Panc1 (cell line): ENCODE results near the gene ITGA2B. TPM values are rescaled to one million over a fixed set of nuclear protein-coding genes. Genes with fewer than 3 reads are reported as not detected.

Source experiments
- ATAC-seq: fragments of 200-7000 bp; cut with Tn5 transposase; 2 replicates; pipeline ENCODE4 v1.9.1; 2020; ENCODE audit warnings: mild to moderate bottlenecking, moderate library complexity
- BruUV-seq: library from RNA; stranded (reverse); fragments of 400-500 nt; replicated peaks from 2 replicates; lab custom pipeline; 2021; lab: Mats Ljungman, UMichigan
- CTCF ChIA-PET: fragments of 300-600 bp; sonication (Branson Sonifier 250); formaldehyde crosslinking; loops from one replicate; lab custom pipeline; 2022; ENCODE audit warnings: antibody characterized with exemption; lab: Charles Lee
- POLR2A ChIA-PET: fragments of 300-600 bp; sonication (Branson Sonifier 250); formaldehyde crosslinking; loops from one replicate; lab custom pipeline; 2022; ENCODE audit warnings: antibody characterized with exemption; lab: Charles Lee
- DNase-seq: peaks from one replicate; pipeline ENCODE4 v3.0.0-alpha.2; 2010; ENCODE audit warnings: low read depth, low spot score
- H3K27ac ChIP-seq: 2 replicates; pipeline ENCODE4 v1.5.1; 2011; ENCODE audit warnings: mild to moderate bottlenecking, low read length, inconsistent platforms
- H3K27me3 ChIP-seq: fragments of 200-500 bp; sonication (Bioruptor generic); 2 replicates; pipeline ENCODE4 v1.6.0; 2014; ENCODE audit warnings: low read length, inconsistent platforms; ENCODE audit not compliant: control insufficient read depth, insufficient read depth
- H3K36me3 ChIP-seq: fragments of 200-500 bp; sonication (Bioruptor generic); 2 replicates; pipeline ENCODE4 v1.5.1; 2014; ENCODE audit warnings: inconsistent platforms, mild to moderate bottlenecking, low read length, moderate library complexity; ENCODE audit not compliant: control insufficient read depth, insufficient read depth
- H3K4me1 ChIP-seq: 2 replicates; pipeline ENCODE4 v1.5.1; 2011; ENCODE audit warnings: inconsistent platforms, mild to moderate bottlenecking, low read length, moderate library complexity; ENCODE audit not compliant: control insufficient read depth, insufficient read depth
- H3K4me3 ChIP-seq, 2 experiments: 2 replicates each; pipeline ENCODE4 v1.5.1; 2011 to 2012; ENCODE audit warnings: low read depth in 2 of 2, low read length in 2 of 2, mild to moderate bottlenecking in 2 of 2, inconsistent platforms in 1 of 2, moderate library complexity in 1 of 2
- H3K9me3 ChIP-seq: fragments of 200-500 bp; sonication (Bioruptor generic); 2 replicates; pipeline ENCODE4 v1.5.1; 2014; ENCODE audit warnings: low read depth, mild to moderate bottlenecking, inconsistent platforms, low read length, moderate library complexity; ENCODE audit not compliant: control insufficient read depth, insufficient read depth
- POLR2AphosphoS5 ChIP-seq: IDR thresholded peaks from 2 replicates; pipeline ENCODE4 v1.6.1; 2012; ENCODE audit warnings: mild to moderate bottlenecking, low read depth, low read length, moderate library complexity
- SIN3A ChIP-seq: IDR thresholded peaks from 2 replicates; pipeline ENCODE4 v1.6.1; 2012; ENCODE audit warnings: low read depth, mild to moderate bottlenecking, low read length, moderate library complexity, borderline replicate concordance; ENCODE audit not compliant: insufficient read depth
- TCF7L2 ChIP-seq: IDR thresholded peaks from 2 replicates; pipeline ENCODE4 v1.6.1; 2011; ENCODE audit warnings: mild to moderate bottlenecking, low read depth, low read length, inconsistent platforms
- in situ Hi-C: cut with HindIII; loops from 2 replicates; pipeline ENCODE4 v1.10.0; 2016; ENCODE audit warnings: low sequenced_read_pairs, low pct_unique_long_range_greater_than_20kb
- intact Hi-C: fragments of 100-400 bp; cut with micrococcal nuclease; formaldehyde crosslinking; loops from one replicate; pipeline ENCODE4 v1.10.0; 2022; ENCODE audit not compliant: unreplicated experiment
- total RNA-seq: library from RNA; stranded (reverse); gene quantifications from one replicate; pipeline ENCODE4 v1.2.1, GENCODE V29; 2021; ENCODE audit not compliant: unreplicated experiment
- TF ChIP-seq, protein P1 (sequence below): fragments of 450-650 bp; IDR thresholded peaks from 2 replicates; pipeline ENCODE4 v1.5.1; 2017; ENCODE audit warnings: mild to moderate bottlenecking
- TF ChIP-seq, protein P2 (sequence below), 2 experiments: IDR thresholded peaks; 2 replicates each; pipeline ENCODE4 v1.6.1; 2011 to 2012; ENCODE audit warnings: low read depth in 2 of 2, control low read depth in 1 of 2, low read length in 1 of 2, mild to moderate bottlenecking in 1 of 2, moderate library complexity in 1 of 2; ENCODE audit not compliant: insufficient read depth in 1 of 2

Gene ITGA2B
- total RNA-seq, 1 experiment from 2014 or later: 2.4 TPM

DNA sequence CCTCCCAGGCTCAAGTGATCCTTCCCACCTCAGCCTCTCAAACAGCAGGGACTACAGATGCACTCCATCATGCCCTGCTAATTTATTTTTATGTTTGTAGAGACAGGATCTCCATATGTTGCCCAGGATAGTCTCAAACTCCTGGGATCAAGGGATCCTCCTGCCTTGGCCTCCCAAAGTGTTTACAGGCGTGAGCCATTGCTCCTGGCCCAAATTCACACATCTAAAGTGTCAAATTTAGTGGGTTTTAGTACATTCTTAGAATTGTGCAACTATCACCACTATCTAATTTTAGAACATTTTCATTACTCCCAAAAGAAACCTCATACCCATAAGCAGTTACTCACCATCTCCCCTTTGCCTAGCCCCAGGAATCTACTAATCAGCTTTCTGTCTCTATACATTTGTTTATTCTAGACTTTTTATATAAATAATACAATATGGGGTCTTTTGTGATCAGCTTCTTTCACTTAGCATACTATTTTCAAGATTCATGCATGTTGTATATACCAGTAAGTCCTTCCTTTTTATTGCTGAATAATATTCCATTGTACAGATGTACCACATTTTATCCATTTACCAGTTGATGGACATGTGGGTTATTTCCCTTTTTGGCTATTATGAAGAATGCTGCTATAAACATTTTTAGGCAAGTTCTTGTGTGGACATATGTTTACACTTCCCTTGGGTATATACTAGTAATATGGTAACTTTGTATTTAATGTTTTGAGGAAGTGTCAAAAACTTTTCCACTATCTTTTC, 25.1 kb upstream of the ITGA2B start:
- DNase-seq (no peak), ATAC-seq (no peak)
- TF ChIP-seq, protein P1, sequence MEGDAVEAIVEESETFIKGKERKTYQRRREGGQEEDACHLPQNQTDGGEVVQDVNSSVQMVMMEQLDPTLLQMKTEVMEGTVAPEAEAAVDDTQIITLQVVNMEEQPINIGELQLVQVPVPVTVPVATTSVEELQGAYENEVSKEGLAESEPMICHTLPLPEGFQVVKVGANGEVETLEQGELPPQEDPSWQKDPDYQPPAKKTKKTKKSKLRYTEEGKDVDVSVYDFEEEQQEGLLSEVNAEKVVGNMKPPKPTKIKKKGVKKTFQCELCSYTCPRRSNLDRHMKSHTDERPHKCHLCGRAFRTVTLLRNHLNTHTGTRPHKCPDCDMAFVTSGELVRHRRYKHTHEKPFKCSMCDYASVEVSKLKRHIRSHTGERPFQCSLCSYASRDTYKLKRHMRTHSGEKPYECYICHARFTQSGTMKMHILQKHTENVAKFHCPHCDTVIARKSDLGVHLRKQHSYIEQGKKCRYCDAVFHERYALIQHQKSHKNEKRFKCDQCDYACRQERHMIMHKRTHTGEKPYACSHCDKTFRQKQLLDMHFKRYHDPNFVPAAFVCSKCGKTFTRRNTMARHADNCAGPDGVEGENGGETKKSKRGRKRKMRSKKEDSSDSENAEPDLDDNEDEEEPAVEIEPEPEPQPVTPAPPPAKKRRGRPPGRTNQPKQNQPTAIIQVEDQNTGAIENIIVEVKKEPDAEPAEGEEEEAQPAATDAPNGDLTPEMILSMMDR: no peak
- TF ChIP-seq SIN3A (no peak), POLR2AphosphoS5 (no peak), TCF7L2 (no peak)
- TF ChIP-seq, protein P2, sequence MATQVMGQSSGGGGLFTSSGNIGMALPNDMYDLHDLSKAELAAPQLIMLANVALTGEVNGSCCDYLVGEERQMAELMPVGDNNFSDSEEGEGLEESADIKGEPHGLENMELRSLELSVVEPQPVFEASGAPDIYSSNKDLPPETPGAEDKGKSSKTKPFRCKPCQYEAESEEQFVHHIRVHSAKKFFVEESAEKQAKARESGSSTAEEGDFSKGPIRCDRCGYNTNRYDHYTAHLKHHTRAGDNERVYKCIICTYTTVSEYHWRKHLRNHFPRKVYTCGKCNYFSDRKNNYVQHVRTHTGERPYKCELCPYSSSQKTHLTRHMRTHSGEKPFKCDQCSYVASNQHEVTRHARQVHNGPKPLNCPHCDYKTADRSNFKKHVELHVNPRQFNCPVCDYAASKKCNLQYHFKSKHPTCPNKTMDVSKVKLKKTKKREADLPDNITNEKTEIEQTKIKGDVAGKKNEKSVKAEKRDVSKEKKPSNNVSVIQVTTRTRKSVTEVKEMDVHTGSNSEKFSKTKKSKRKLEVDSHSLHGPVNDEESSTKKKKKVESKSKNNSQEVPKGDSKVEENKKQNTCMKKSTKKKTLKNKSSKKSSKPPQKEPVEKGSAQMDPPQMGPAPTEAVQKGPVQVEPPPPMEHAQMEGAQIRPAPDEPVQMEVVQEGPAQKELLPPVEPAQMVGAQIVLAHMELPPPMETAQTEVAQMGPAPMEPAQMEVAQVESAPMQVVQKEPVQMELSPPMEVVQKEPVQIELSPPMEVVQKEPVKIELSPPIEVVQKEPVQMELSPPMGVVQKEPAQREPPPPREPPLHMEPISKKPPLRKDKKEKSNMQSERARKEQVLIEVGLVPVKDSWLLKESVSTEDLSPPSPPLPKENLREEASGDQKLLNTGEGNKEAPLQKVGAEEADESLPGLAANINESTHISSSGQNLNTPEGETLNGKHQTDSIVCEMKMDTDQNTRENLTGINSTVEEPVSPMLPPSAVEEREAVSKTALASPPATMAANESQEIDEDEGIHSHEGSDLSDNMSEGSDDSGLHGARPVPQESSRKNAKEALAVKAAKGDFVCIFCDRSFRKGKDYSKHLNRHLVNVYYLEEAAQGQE (IDR thresholded peaks at IDR 0.05; ENCODE audit: insufficient read depth in 1 of 2, low read depth in 2 of 2, low read length in 1 of 2): no peak
- Histone ChIP-seq H3K36me3 (peaks cover 2% of the 10 kb centered on the region; the same call in 1 of the 2 replicates), H3K27me3 (no peaks in the 10 kb centered on the region), H3K4me1 (no peaks in the 10 kb centered on the region), H3K4me3 (no peak overlapping the region), H3K9me3 (no peaks in the 10 kb centered on the region), H3K27ac (no peak overlapping the region)
- ChIA-PET POLR2A (no interaction called here), CTCF (no interaction called here)
- in situ Hi-C loops: no loop called here
- intact Hi-C loops: no loop called here
- no TSS peak for BruUV-seq

GRCh38 chr17:44409309-44410028, 20.0 kb upstream of the ITGA2B start:
- intact Hi-C loops: no loop called here
- H3K4me3 ChIP-seq: no peak overlapping the region
- H3K9me3 ChIP-seq: no peaks in the 10 kb centered on the region
- no peak overlapping the region for H3K27ac ChIP-seq
- no peaks in the 10 kb centered on the region for H3K27me3 ChIP-seq
- no TSS peak for BruUV-seq
- DNase-seq (no peak), ATAC-seq (no peak)
- in situ Hi-C loops: no loop called here
- H3K4me1 ChIP-seq: no peaks in the 10 kb centered on the region
- CTCF ChIA-PET: no interaction called here
- peaks cover under 1% of the 10 kb centered on the region; the same call in 1 of the 2 replicates for H3K36me3 ChIP-seq
- TF ChIP-seq TCF7L2 (no peak), POLR2AphosphoS5 (no peak), SIN3A (no peak)
- TF ChIP-seq, protein P1: no peak
- TF ChIP-seq, protein P2 (IDR thresholded peaks at IDR 0.05; ENCODE audit: insufficient read depth in 1 of 2, low read depth in 2 of 2, low read length in 1 of 2): no peak
- POLR2A ChIA-PET: no interaction called here
